ENCODE data around the gene ZNF365. TPM values are rescaled to one million over a fixed set of nuclear protein-coding genes. Genes with fewer than 3 reads are reported as not detected.
A peak's percentile ranks its signal among the peaks of the same experiment; 100 is the strongest.

Gene ZNF365
- total RNA-seq, 1 donor from 2014 or later = 8.9 TPM

DNA sequence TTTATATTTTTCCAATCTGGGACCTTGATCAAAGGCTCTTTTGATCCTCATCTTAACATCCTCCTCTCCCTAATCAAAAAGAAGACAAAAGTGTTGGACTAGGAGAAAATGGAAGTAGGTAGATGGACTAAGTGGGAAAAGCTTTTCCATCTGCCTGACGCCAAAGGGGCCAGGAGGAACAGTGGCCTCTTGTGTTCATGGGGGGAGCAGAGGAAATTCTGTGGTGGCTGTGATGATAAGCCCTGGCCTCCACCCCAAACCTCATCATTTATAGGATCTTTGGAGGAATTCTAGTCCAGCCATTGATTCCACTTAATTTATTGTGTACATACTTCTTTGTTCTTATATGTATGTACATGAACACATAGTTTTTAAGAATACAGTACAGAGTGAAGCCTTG, 21.7 kb downstream of the ZNF365 start:
- no peak for FAIRE-seq
- Mint-ChIP-seq H3K27me3 (ENCODE audit: low read depth, unreplicated experiment) (no peaks in the 10 kb centered on the region), H3K4me1 (ENCODE audit: low read depth, unreplicated experiment) (peaks cover 27% of the 10 kb centered on the region), H3K9me3 (ENCODE audit: unreplicated experiment) (peaks cover 4% of the 10 kb centered on the region), H3K36me3 (ENCODE audit: low read depth, unreplicated experiment) (peaks cover 12% of the 10 kb centered on the region), H3K4me3 (ENCODE audit: unreplicated experiment) (no peak overlapping the region), H3K27ac (ENCODE audit: unreplicated experiment) (no peak overlapping the region)
- H3K79me2 ChIP-seq (ENCODE audit: insufficient read depth, low read length) = no peaks in the 10 kb centered on the region
- H3K9ac ChIP-seq (ENCODE audit: low read length) = no peak overlapping the region
- no peak overlapping the region for H2AFZ ChIP-seq (ENCODE audit: low read depth, low read length)
- H3K9me3 ChIP-seq (ENCODE audit: insufficient read depth, low read depth, low read length) = no peaks in the 10 kb centered on the region
- H3K27me3 ChIP-seq (ENCODE audit: insufficient read depth, low read length) = no peaks in the 10 kb centered on the region
- H4K20me1 ChIP-seq (ENCODE audit: insufficient read depth, low read length) = no peaks in the 10 kb centered on the region
- TF ChIP-seq CTCF (IDR thresholded peaks at IDR 0.05; ENCODE audit: insufficient read depth, low read depth, low read length) = no peak
- no peak for TF ChIP-seq EZH2 (IDR thresholded peaks at IDR 0.05; ENCODE audit: insufficient read depth, low read length)
- no peaks in the 10 kb centered on the region for H3K36me3 ChIP-seq (ENCODE audit: insufficient read depth, low read length)
- peaks cover 10% of the 10 kb centered on the region for H3K4me1 ChIP-seq (ENCODE audit: insufficient read depth, low read length)
- no peak overlapping the region for H3K4me2 ChIP-seq (ENCODE audit: low read length)
- H3K4me3 ChIP-seq (ENCODE audit: insufficient read depth, low read depth, low read length) = no peak overlapping the region
- H3K27ac ChIP-seq (ENCODE audit: low read depth, low read length) = no peak overlapping the region
- no peak for DNase-seq (ENCODE audit: low read depth)

DNA sequence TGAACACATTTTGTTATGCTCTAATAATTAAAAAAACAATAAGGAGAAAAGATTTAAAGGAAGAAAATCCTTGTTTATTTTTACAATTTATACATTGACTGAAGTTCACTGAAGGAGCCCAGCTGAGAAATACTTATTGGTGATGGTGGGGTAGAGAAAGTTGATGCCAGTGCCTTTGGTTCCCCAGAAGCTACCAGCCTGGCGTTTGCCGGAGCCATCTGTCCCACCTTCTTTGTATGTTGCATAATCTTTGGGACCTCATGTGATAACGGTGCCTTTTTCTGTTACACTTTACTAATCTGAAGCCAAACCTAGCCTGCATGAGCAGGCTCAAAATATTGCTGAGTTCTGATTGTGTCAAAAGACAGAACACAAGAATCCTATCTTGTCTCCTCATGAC, 22.7 kb downstream of the ZNF365 start:
- no peaks in the 10 kb centered on the region for H3K79me2 ChIP-seq (ENCODE audit: insufficient read depth, low read length)
- Mint-ChIP-seq H3K4me3 (ENCODE audit: unreplicated experiment) (no peak overlapping the region), H3K4me1 (ENCODE audit: low read depth, unreplicated experiment) (peaks cover 20% of the 10 kb centered on the region), H3K9me3 (ENCODE audit: unreplicated experiment) (peaks cover 4% of the 10 kb centered on the region), H3K27ac (ENCODE audit: unreplicated experiment) (no peak overlapping the region), H3K36me3 (ENCODE audit: low read depth, unreplicated experiment) (peaks cover 7% of the 10 kb centered on the region), H3K27me3 (ENCODE audit: low read depth, unreplicated experiment) (no peaks in the 10 kb centered on the region)
- H3K9me3 ChIP-seq (ENCODE audit: insufficient read depth, low read depth, low read length) = no peaks in the 10 kb centered on the region
- H3K4me3 ChIP-seq (ENCODE audit: insufficient read depth, low read depth, low read length) = no peak overlapping the region
- H3K9ac ChIP-seq (ENCODE audit: low read length) = no peak overlapping the region
- H3K4me1 ChIP-seq (ENCODE audit: insufficient read depth, low read length) = peaks cover 10% of the 10 kb centered on the region
- H3K27ac ChIP-seq (ENCODE audit: low read depth, low read length) = no peak overlapping the region
- no peak for TF ChIP-seq EZH2 (IDR thresholded peaks at IDR 0.05; ENCODE audit: insufficient read depth, low read length)
- TF ChIP-seq CTCF (IDR thresholded peaks at IDR 0.05; ENCODE audit: insufficient read depth, low read depth, low read length) = no peak
- H4K20me1 ChIP-seq (ENCODE audit: insufficient read depth, low read length) = no peaks in the 10 kb centered on the region
- no peak for DNase-seq (ENCODE audit: low read depth)
- no peak overlapping the region for H3K4me2 ChIP-seq (ENCODE audit: low read length)
- H3K36me3 ChIP-seq (ENCODE audit: insufficient read depth, low read length) = no peaks in the 10 kb centered on the region
- H2AFZ ChIP-seq (ENCODE audit: low read depth, low read length) = no peak overlapping the region
- no peak for FAIRE-seq
- no peaks in the 10 kb centered on the region for H3K27me3 ChIP-seq (ENCODE audit: insufficient read depth, low read length)

GRCh38 chr10:62399211-62399610, 25.0 kb downstream of the ZNF365 start:
- no peak overlapping the region for H3K9ac ChIP-seq (ENCODE audit: low read length)
- FAIRE-seq = peak; percentile 64

More at GRCh38 chr10:62399211-62399610, 25.0 kb downstream of the ZNF365 start:
- Histone ChIP-seq H3K36me3 (ENCODE audit: insufficient read depth, low read length) (no peaks in the 10 kb centered on the region), H4K20me1 (ENCODE audit: insufficient read depth, low read length) (no peaks in the 10 kb centered on the region), H3K9me3 (ENCODE audit: insufficient read depth, low read depth, low read length) (no peaks in the 10 kb centered on the region), H3K27me3 (ENCODE audit: insufficient read depth, low read length) (no peaks in the 10 kb centered on the region), H3K27ac (ENCODE audit: low read depth, low read length) (peak overlapping the region; percentile 50), H3K4me3 (ENCODE audit: insufficient read depth, low read depth, low read length) (no peak overlapping the region), H3K4me1 (ENCODE audit: insufficient read depth, low read length) (peaks cover 10% of the 10 kb centered on the region), H3K79me2 (ENCODE audit: insufficient read depth, low read length) (no peaks in the 10 kb centered on the region), H2AFZ (ENCODE audit: low read depth, low read length) (no peak overlapping the region), H3K4me2 (ENCODE audit: low read length) (peak overlapping the region; percentile 67)
- TF ChIP-seq EZH2 (IDR thresholded peaks at IDR 0.05; ENCODE audit: insufficient read depth, low read length) = no peak
- TF ChIP-seq CTCF (IDR thresholded peaks at IDR 0.05; ENCODE audit: insufficient read depth, low read depth, low read length) = no peak
- no peak overlapping the region for H3K27ac Mint-ChIP-seq (ENCODE audit: unreplicated experiment)
- peaks cover 7% of the 10 kb centered on the region for H3K36me3 Mint-ChIP-seq (ENCODE audit: low read depth, unreplicated experiment)
- H3K27me3 Mint-ChIP-seq (ENCODE audit: low read depth, unreplicated experiment) = no peaks in the 10 kb centered on the region
- H3K9me3 Mint-ChIP-seq (ENCODE audit: unreplicated experiment) = no peaks in the 10 kb centered on the region
- peak; percentile 86 for DNase-seq (ENCODE audit: low read depth)
- H3K4me3 Mint-ChIP-seq (ENCODE audit: unreplicated experiment) = peak overlapping the region; percentile 12
- H3K4me1 Mint-ChIP-seq (ENCODE audit: low read depth, unreplicated experiment) = peaks cover 18% of the 10 kb centered on the region
